HG02571 (cell line): ENCODE measurements around the gene TYR.
"Not testable (repeated sequence)": the region's sequence is repeated elsewhere in the genome, so short reads cannot be mapped to it uniquely, and the experiment has no call there.

Experiments used
- ATAC-seq: cut with Tn5 transposase; IDR thresholded peaks from one replicate; pipeline ENCODE4 v1.9.1; 2021; ENCODE audit warnings: mild to moderate bottlenecking, moderate library complexity; ENCODE audit not compliant: unreplicated experiment

The TYR gene

GRCh38 chr11:89342880-89343572, 165.4 kb downstream of the TYR start:
- ATAC-seq: not testable (repeated sequence)
